SHP77 treated with DMSO at 0.1 percent for 48 hours (cell line): ENCODE data around the gene BHLHA15.

Experiments used
- DNase-seq: peaks from one replicate; lab custom pipeline; 2025; lab: John Stamatoyannopoulos, UW

The BHLHA15 gene

DNA sequence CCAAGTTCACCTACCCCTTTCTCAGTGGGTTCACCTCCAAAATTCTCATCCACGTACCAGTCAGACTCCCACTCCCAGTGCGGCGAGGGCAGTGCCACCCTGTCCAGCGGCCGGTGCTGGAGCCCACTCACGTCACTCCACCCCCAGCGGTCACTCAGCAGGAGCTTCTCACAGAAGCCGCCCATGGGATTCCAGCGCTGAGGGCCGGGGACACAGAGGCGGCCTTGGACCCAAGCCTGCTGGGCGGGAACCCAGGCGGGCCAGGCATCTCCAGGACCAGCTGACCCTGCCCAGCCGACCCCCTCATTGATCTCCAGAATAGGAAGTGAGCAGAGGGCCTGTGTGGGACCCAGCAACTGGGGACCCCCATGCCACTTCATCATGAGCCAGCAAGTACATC lies 33.6 kb downstream of the BHLHA15 start:
- no peak for DNase-seq

DNA sequence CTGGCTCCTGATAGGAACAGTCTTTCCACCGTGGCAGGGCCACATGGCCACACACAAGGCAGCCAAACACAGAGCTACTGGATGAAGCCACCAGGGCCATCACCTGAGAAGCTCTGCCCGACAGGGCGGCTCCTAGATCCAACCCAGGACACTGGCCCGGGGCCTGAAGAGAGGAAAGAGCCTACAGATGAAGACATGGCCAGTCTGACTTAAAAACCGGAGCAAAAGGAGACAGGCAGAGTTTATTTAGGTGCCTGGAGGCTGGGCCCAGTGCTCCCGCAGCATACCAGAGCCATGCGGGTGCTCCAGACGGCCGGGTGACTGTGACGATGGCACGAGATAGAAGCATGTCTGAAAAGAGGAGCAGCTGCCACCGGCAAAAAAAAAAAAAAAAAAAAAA lies 36.9 kb downstream of the BHLHA15 start:
- no peak for DNase-seq

DNA sequence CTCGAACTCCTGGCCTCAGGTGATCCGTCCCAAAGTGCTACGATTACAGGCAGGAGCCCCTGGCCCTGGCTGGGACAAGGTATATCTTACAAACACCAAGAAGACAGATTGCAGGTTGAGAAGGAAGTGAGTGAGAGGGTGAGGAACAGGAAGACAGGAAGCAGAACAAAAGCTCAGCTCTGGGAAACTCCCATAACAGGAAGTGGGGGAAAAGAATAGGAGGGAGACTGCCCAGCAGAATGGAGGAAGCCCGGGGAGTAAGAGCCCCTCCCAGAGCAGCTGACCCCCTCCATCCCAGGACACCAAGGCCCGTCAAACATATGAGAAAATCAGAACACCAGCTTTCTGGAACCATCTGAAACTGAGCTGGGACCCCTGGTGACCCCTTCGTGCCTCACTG lies 37.9 kb downstream of the BHLHA15 start:
- no peak for DNase-seq

DNA sequence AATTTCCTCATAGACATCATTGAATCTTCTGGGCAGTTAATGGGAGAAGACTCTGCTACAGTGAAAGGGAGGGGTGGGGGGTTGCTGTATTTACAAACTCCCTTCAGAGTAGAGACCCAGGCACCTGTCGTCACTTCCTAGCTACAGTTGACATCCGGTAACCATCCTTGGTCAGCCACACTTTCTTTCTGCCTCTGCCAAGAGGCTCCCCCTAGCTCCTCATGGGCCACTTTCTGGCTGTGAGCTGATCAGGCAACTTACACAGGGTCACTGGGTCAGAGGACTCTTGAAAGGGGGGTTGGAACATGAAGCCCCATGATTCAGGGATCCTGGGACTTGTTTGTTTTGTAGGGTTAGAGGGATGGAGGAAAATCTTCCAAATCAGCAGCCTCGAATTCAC lies 39.5 kb downstream of the BHLHA15 start:
- DNase-seq, result no peak

DNA sequence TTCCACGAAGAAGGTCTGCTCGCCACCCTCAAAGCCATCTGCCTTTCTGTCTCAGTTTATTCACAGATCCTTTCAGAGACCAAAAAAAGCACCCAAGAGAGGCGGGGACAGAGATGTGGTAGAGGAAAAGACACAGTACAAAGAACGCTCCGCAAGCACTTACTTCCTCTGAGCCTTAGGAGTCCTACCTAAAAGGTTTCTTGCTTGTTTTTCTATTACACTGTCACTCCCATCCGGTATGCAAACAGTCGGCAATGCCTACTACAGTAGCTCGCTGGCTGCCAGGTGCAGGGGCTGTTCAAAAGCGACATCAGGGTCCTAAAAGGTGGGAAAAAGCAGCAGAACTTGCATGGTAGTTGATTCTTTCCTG lies 40.0 kb downstream of the BHLHA15 start:
- no peak for DNase-seq

DNA sequence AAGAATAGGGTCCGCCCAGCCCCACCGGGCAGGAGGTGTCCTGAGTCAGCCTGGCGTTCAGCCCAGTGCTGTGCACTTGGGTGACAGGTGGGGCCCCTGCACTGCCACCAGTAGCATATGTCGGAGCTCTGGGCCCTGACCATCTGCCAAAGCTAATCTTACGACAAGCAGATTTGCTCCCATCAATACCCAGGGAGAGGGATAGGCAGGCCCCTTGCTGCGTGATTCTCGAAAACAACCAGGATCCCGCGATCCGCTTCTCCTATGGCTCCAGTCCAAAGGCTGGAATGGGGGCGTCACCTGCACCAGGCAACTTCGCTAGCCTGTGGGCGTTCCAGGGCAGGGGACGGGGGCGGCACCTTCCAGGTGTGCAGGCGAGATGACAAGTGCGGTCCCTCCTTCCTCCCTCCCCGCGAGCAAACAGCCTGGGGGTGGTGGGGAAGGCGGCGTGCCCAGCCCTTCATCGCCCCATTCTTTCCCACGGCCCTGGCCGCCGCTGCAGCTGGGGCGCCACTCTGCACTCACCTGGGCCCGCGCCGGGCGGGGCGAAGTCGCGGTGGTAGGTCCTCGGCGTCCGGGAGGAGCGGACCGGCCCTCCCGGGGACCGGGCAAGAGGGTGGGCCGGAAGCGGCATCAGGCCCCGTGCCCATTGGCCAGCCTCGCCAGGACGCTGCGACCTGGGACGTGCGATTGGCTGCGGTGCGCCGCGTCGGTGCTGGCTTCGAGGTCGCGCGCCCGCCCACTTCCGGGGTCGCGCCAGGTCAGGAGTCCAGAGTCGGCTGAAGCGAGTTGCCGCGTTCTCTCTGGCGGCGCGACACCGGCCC lies 40.6 kb downstream of the BHLHA15 start, which contains the start of gene TECPR1:
Gene TECPR1 (minus strand): TSS at position 632 of the 824 bp plus-strand sequence. CDS start 6,086 bp downstream, outside the sequence.
- peak; percentile 50 for DNase-seq

DNA sequence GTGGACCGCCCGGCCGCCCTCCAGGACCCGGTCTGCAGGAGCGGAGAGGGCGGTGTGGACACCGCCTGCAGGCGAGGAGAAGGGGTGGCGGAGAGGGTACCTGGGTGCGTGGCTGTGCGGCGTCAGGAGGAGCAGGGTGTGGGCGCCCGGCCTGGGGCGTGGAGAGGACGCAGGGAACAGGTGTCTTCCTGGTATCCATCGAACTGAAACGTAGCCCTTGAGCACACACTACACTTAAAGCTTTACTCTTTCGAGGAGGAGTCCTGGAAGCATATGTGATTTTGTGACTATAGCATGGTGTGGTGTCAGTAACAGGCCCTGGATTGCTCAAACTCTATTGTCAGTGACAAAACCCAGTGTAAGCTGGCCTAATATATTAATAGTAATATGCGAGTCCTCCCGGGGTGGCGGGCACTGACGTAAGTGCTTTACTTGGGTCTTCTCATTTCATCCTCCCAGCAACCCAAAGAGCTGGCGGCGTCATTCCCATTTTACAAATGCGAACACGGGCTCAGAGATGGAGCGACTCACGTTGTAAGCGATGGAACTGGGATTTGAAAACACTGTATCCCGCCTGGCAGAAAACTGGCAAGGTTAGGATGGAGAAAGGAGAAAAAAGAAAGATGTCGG lies 41.3 kb downstream of the BHLHA15 start:
- DNase-seq, result no peak

DNA sequence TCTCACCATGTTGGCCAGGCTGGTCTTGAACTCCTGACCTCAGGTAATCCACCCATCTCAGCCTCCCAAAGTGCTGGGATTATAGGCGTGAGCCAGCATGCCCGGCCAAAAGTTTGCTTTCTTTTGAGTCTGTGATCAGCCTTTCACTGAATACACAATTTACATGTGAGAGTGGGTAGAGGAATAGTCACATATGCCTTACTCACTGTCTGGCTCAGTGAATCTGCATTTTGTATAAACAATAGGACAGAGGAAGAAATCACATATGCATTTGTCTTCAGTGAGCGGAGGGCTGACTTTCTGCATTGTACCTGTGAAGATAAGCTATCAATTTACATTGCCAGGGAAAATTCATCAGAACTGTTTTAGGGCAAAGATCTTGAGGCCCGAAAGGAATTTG lies 43.3 kb downstream of the BHLHA15 start:
- DNase-seq, result no peak

DNA sequence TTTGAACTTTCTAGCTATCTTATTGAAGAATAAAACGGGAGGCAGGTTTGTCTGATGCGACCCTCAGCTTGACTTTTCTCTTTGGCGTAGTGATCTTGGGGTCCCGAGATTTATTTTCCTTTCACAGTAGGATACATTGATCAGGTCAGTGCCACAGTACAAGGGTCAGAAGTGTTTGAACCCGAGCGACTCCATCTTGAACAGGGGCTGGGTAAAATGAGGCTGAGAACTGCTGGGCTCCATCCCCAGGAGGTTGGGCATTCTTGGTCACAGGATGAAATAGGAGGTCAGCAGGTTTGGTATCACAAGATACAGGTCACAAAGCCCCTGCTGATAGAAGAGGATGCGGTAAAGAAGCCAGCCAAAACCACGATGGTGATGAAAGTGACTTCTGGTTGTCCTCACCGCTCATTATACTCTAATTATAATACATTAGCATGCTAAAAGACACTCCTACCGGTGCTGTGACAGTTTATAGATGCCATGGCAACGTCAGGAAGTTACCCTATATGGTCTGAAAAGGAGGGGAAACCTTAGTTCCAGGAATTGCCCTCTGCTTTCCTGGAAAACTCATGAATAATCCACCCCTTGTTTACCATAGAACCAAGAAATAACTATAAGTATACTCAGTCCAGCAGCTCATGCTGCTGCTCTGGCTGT lies 43.8 kb downstream of the BHLHA15 start:
- DNase-seq, result no peak

DNA sequence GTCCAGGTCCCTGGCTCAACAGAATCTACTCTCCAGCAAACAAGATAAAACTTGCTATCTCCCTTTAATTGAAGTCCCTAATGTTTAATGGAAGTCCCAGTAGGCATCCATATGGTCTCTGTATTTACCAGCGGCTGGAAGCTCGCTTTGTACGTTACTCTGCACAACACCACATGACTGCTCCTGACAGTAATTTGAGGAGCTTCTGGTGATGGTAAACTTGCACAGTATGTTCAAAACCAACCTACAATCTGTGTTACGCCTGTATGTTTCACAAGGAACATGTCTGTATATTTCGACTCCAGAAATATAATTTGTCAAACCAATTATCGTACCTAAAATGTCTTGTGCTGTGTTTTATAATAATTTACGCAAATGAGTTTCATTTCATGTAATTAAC lies 45.2 kb downstream of the BHLHA15 start:
- no peak for DNase-seq

DNA sequence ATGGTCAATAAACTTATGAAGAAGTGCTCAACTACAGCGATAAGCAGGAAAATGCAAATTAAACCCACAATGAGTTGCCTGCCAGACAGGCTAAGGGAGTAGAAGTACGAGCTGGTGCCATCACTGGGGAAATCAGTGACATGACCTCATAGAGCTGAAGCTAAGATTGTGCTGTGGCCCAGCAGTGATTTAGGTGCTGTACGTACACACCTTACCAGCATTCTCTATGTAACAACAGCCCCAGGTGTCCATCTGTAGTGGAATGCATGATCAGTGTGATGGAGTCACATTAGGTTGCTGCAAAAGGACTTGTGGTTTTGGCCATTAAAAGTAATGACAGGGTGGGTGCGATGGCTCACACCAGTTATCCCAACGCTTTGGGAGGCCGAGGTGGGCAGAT lies 46.5 kb downstream of the BHLHA15 start:
- DNase-seq, result no peak
